ENCODE data around the gene ALOX5AP. TPM values are rescaled to one million over a fixed set of nuclear protein-coding genes. Genes with fewer than 3 reads are reported as not detected.

Gene ALOX5AP
- total RNA-seq, 1 experiment from 2014 or later = not detected

GRCh38 chr13:30751183-30751933 lies 16.0 kb downstream of the ALOX5AP start (continued):
- no peak for TF ChIP-seq ZBTB43 (CRISPR knock-in tag; IDR thresholded peaks at IDR 0.05)

DNA sequence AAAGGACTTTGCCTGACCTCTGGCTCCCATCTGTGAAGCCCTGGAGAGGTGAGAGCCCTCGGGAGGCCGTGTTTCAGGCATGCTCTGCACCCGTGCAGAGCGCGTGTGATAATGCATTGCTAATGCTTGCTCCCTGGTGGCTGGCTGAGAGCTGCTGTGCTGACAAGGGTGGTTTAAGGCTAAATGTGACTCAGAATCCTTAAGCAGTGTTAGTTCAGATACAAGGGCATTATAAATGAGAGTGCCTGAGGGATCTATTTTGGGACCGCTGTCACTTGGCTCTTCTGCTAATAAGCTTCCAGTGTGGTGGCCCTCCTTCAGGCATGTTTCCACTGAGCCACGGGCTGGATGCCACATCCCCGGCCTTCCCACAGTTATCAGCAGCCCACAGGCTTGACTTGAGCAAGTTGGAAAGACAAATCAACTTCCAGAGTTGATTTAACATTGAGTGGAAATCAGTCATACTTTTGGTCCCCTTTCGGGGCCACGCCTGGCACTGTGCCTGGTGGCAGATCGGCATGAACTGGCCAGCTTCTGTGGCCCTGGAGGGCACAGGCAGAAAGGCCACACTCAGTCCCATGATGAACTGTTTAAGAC lies 17.0 kb downstream of the ALOX5AP start:
- H3K9me3 Mint-ChIP-seq = no peaks in the 10 kb centered on the region
- TF ChIP-seq, protein P1, sequence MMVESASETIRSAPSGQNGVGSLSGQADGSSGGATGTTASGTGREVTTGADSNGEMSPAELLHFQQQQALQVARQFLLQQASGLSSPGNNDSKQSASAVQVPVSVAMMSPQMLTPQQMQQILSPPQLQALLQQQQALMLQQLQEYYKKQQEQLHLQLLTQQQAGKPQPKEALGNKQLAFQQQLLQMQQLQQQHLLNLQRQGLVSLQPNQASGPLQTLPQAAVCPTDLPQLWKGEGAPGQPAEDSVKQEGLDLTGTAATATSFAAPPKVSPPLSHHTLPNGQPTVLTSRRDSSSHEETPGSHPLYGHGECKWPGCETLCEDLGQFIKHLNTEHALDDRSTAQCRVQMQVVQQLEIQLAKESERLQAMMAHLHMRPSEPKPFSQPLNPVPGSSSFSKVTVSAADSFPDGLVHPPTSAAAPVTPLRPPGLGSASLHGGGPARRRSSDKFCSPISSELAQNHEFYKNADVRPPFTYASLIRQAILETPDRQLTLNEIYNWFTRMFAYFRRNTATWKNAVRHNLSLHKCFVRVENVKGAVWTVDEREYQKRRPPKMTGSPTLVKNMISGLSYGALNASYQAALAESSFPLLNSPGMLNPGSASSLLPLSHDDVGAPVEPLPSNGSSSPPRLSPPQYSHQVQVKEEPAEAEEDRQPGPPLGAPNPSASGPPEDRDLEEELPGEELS (CRISPR knock-in tag; IDR thresholded peaks at IDR 0.05) = no peak
- TF ChIP-seq EMX1 (CRISPR knock-in tag; IDR thresholded peaks at IDR 0.05) (no peak), GTF2I (CRISPR knock-in tag; conservative IDR thresholded peaks at IDR 0.05) (no peak), ATF2 (CRISPR knock-in tag; IDR thresholded peaks at IDR 0.05; ENCODE audit: borderline replicate concordance, low read depth) (no peak), AFF4 (CRISPR knock-in tag; IDR thresholded peaks at IDR 0.05; ENCODE audit: borderline replicate concordance) (no peak), ZNF425 (CRISPR knock-in tag; conservative IDR thresholded peaks at IDR 0.05) (no peak), NFATC4 (CRISPR knock-in tag; IDR thresholded peaks at IDR 0.05) (no peak)
- ChIA-PET CTCF (no interaction called here), POLR2A (interaction anchor here (0.6 kb wide), 1 partner anchor 297 kb away, joined by 9 read pairs; no protein-coding TSS in a partner anchor)
- no peak overlapping the region for H3K27ac Mint-ChIP-seq
- no peak overlapping the region for H3K4me3 Mint-ChIP-seq
- H3K27me3 Mint-ChIP-seq (ENCODE audit: low read depth) = no peaks in the 10 kb centered on the region
- DNase-seq (ENCODE audit: low spot score) = no peak
- peaks cover 2% of the 10 kb centered on the region for H3K4me1 Mint-ChIP-seq
- no peaks in the 10 kb centered on the region for H3K36me3 Mint-ChIP-seq
- ATAC-seq = no peak

DNA sequence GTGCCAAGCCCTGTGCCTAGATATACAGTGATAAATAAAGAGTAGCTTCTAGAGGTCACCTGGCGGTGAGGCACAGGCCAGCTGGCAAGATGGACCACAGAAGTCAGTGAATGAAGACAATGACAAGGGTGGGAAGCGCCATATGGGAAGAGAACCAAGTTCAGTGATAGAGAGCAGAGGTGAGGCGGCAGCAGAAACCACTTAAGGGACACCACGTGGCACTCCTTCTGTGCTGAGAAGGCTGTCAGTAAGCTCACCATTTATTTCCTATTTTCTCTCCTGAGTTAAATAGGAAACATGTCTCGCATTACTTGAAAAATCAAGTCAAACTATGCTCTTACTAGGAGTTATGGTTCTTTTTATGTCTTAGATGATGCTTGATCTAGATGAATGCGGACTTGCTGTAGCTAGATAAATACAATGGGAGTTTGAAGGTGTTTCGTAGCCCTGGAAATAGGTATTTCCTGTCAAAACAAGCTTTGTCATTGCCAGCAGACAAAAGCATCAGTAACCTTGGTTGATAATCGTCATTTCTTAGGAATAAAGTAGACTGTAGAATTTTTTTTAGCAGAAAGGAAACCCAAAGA lies 17.8 kb downstream of the ALOX5AP start:
- no peak overlapping the region for H3K4me3 Mint-ChIP-seq
- H3K27me3 Mint-ChIP-seq (ENCODE audit: low read depth) = no peaks in the 10 kb centered on the region
- DNase-seq (ENCODE audit: low spot score) (no peak), ATAC-seq (no peak)
- ChIA-PET CTCF (interaction anchor here (1.3 to 1.6 kb wide), 3 partner anchors 39 to 113 kb away, joined by 3 to 5 read pairs (median 4); no protein-coding TSS in a partner anchor), POLR2A (interaction anchor here (0.6 to 0.8 kb wide), 2 partner anchors 15 to 297 kb away, joined by 3 to 9 read pairs; no protein-coding TSS in a partner anchor)
- no peaks in the 10 kb centered on the region for H3K9me3 Mint-ChIP-seq
- H3K4me1 Mint-ChIP-seq = peaks cover 2% of the 10 kb centered on the region
- H3K36me3 Mint-ChIP-seq = no peaks in the 10 kb centered on the region
- H3K27ac Mint-ChIP-seq = no peak overlapping the region
- TF ChIP-seq ZNF512 (CRISPR knock-in tag; IDR thresholded peaks at IDR 0.05; ENCODE audit: borderline replicate concordance) (no peak), NFYB (CRISPR knock-in tag; conservative IDR thresholded peaks at IDR 0.05; ENCODE audit: low read depth) (no peak), E2F4 (CRISPR knock-in tag; IDR thresholded peaks at IDR 0.05; ENCODE audit: borderline replicate concordance, low read depth) (no peak), FOXK1 (CRISPR knock-in tag; IDR thresholded peaks at IDR 0.05) (no peak), ATF1 (CRISPR knock-in tag; IDR thresholded peaks at IDR 0.05) (no peak)
- TF ChIP-seq, protein P2, sequence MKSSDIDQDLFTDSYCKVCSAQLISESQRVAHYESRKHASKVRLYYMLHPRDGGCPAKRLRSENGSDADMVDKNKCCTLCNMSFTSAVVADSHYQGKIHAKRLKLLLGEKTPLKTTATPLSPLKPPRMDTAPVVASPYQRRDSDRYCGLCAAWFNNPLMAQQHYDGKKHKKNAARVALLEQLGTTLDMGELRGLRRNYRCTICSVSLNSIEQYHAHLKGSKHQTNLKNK (CRISPR knock-in tag; IDR thresholded peaks at IDR 0.05) = no peak
